ENCODE measurements around the gene TENM3.

TENM3 gene

GRCh38 chr4:182495645-182496385 is 252.6 kb downstream of the TENM3 start:
- TF ChIP-seq SNAI2 (CRISPR knock-in tag; IDR thresholded peaks at IDR 0.05): no peak
- no peak for TF ChIP-seq BACH2 (CRISPR knock-in tag; IDR thresholded peaks at IDR 0.05; ENCODE audit: borderline replicate concordance)
- no peak for TF ChIP-seq ZC3H10 (CRISPR knock-in tag; IDR thresholded peaks at IDR 0.05)
- TF ChIP-seq POU6F1 (CRISPR knock-in tag; IDR thresholded peaks at IDR 0.05; ENCODE audit: borderline replicate concordance, low read depth): no peak
- no peak for TF ChIP-seq ZNF565 (CRISPR knock-in tag; conservative IDR thresholded peaks at IDR 0.05; ENCODE audit: low read depth)
- no peak for TF ChIP-seq RARB (CRISPR knock-in tag; IDR thresholded peaks at IDR 0.05)
- ATAC-seq: no peak

GRCh38 chr4:182496408-182496807 is 253.2 kb downstream of the TENM3 start:
- ATAC-seq: no peak
- TF ChIP-seq ZNF70 (CRISPR knock-in tag; IDR thresholded peaks at IDR 0.05): no peak

GRCh38 chr4:182502064-182502463 is 258.9 kb downstream of the TENM3 start:
- ATAC-seq: no peak
- TF ChIP-seq RARB (CRISPR knock-in tag; IDR thresholded peaks at IDR 0.05) (no peak), OSR1 (CRISPR knock-in tag; IDR thresholded peaks at IDR 0.05) (no peak), TCF4 (CRISPR knock-in tag; IDR thresholded peaks at IDR 0.05; ENCODE audit: borderline replicate concordance) (no peak), ZNF565 (CRISPR knock-in tag; conservative IDR thresholded peaks at IDR 0.05; ENCODE audit: low read depth) (no peak), SNAI2 (CRISPR knock-in tag; IDR thresholded peaks at IDR 0.05) (no peak), CSRNP3 (CRISPR knock-in tag; IDR thresholded peaks at IDR 0.05) (no peak), GLIS3 (CRISPR knock-in tag; IDR thresholded peaks at IDR 0.05) (no peak), ZNF8 (CRISPR knock-in tag; IDR thresholded peaks at IDR 0.05) (no peak), PPARA (CRISPR knock-in tag; IDR thresholded peaks at IDR 0.05; ENCODE audit: borderline replicate concordance) (no peak), PATZ1 (CRISPR knock-in tag; IDR thresholded peaks at IDR 0.05; ENCODE audit: borderline replicate concordance) (no peak), ESRRG (CRISPR knock-in tag; IDR thresholded peaks at IDR 0.05) (no peak), TSHZ2 (CRISPR knock-in tag; IDR thresholded peaks at IDR 0.05) (no peak), POU6F1 (CRISPR knock-in tag; IDR thresholded peaks at IDR 0.05; ENCODE audit: borderline replicate concordance, low read depth) (no peak), ZFP3 (CRISPR knock-in tag; IDR thresholded peaks at IDR 0.05) (no peak), ZC3H10 (CRISPR knock-in tag; IDR thresholded peaks at IDR 0.05) (no peak), ZNF70 (CRISPR knock-in tag; IDR thresholded peaks at IDR 0.05) (no peak), CREB5 (CRISPR knock-in tag; IDR thresholded peaks at IDR 0.05; ENCODE audit: low read depth) (no peak), ZFP30 (CRISPR knock-in tag; IDR thresholded peaks at IDR 0.05) (no peak)
